Psoas muscle (tissue), 8 donors: ENCODE data around the gene GJD4. TPM values are rescaled to one million over a fixed set of nuclear protein-coding genes. Genes with fewer than 3 reads are reported as not detected.
A peak's percentile ranks its signal among the peaks of the same experiment; 100 is the strongest.

Experiments used
- ATAC-seq, 4 donors: fragments of 200-7000 bp; cut with Tn5 transposase; one replicate each; pipeline ENCODE4 v1.9.1; 2020; ENCODE audit warnings: moderate library complexity in 3 of 4, mild to moderate bottlenecking in 2 of 4
- DNase-seq, 2 donors: peaks; one replicate each; pipeline ENCODE4 v3.0.0-alpha.2; 2020
- H3K27ac ChIP-seq: fragments of 200-600 bp; one replicate; pipeline ENCODE4 v1.8.0; 2022
- H3K27me3 ChIP-seq, 3 donors: fragments of 200-600 bp in 1 of 3; one replicate each; pipeline versions ENCODE4 v1.6.1 to v1.8.0; 2013 to 2022; ENCODE audit warnings: low read length in 2 of 3, mild to moderate bottlenecking in 2 of 3, moderate library complexity in 1 of 3; ENCODE audit not compliant: insufficient read depth in 3 of 3
- H3K36me3 ChIP-seq, 2 donors: fragments of 200-600 bp in 1 of 2; one replicate each; pipeline versions ENCODE4 v1.6.1 to v1.8.0; 2013 to 2022; ENCODE audit warnings: low read depth in 1 of 2, mild to moderate bottlenecking in 1 of 2, moderate library complexity in 1 of 2; ENCODE audit not compliant: insufficient read depth in 1 of 2
- H3K4me1 ChIP-seq: fragments of 200-600 bp; one replicate; pipeline ENCODE4 v1.8.0; 2022
- H3K4me3 ChIP-seq: fragments of 200-600 bp; one replicate; pipeline ENCODE4 v1.8.0; 2022; ENCODE audit warnings: mild to moderate bottlenecking
- H3K9me3 ChIP-seq: fragments of 200-600 bp; one replicate; pipeline ENCODE4 v1.8.0; 2022
- CTCF ChIP-seq: fragments of 200-600 bp; IDR thresholded peaks from one replicate; pipeline ENCODE4 v1.8.0; 2022; ENCODE audit warnings: antibody characterized with exemption
- WGBS, 3 donors: extraction: QIAGEN DNeasy Blood & Tissue Kit; methylation state at CpG; one replicate each; pipeline versions ENCODE4 v1.1.6 to v1.1.7; 2013; 5-methylcytosine and 5-hydroxymethylcytosine counted together
- intact Hi-C, 2 donors: fragments of 100-400 bp; cut with DNase I; formaldehyde crosslinking; loops; one replicate each; pipeline versions ENCODE4 v1.11.0 to v1.14.2; 2022
- polyA plus RNA-seq, 3 donors: library from polyadenylated mRNA; stranded (reverse); fragments of 200-250 nt; gene quantifications; one replicate each; pipeline ENCODE4 v1.2.3, GENCODE V29; 2013
- total RNA-seq, 4 donors: library from RNA; stranded (reverse); fragmentation: NEBNext Ultra II Directional in 2 of 4; extraction: Animal tissue kit (Norgen Biotek cat#: 25700) in 2 of 4; gene quantifications; one replicate each; pipeline versions ENCODE4 v1.2.1 to v1.2.4, GENCODE V29; 2021 to 2023
- donor health status: healthy with polysubstance abuse.
- donor health status: DM: no; HTN: no; CAD: no; lungs with moderate emphysema.
- donor health status: Bipolar disorder and iron deficiency.
- donor health status: healthy.
- donor health status: DM: yes; HTN: yes; CAD: no.
- donor health status: DM: no; HTN: no; CAD: no.
- donor health status: DM: no; HTN: no; CAD: no.
- donor health status: DM: yes; HTN: yes; CAD: no.

The GJD4 gene
- total and polyA plus RNA-seq, 7 donors, result 0.03 TPM; not detected in 6

GRCh38 chr10:35607475-35608327 lies 2.6 kb downstream of the GJD4 start:
- no peaks in the 10 kb centered on the region for H3K9me3 ChIP-seq
- peak overlapping the region; percentile 63 for H3K4me3 ChIP-seq
- H3K36me3 ChIP-seq, result no peaks in the 10 kb centered on the region
- peaks cover 0 to 68% (median 18%) of the 10 kb centered on the region in 3 donors for H3K27me3 ChIP-seq
- intact Hi-C loops, result no loop called here
- H3K27ac ChIP-seq, result no peak overlapping the region
- 11 to 20% (median 15%) methylated on average over 73 to 78 of the region's 78 CpGs for WGBS, 3 donors
- TF ChIP-seq CTCF, result no peak
- ATAC-seq, result peak in 1 of 4 donors; percentile 17
- DNase-seq, result peak in 1 of 2 donors; percentile 15
- H3K4me1 ChIP-seq, result peaks cover 10% of the 10 kb centered on the region

- Histone ChIP-seq H3K36me3 (no peaks in the 10 kb centered on the region), H3K4me1 (peaks cover 10% of the 10 kb centered on the region), H3K27ac (no peak overlapping the region), H3K4me3 (peak overlapping the region; percentile 63), H3K27me3 (peaks cover 0 to 65% (median 18%) of the 10 kb centered on the region in 3 donors), H3K9me3 (no peaks in the 10 kb centered on the region)
- no peak for DNase-seq
- WGBS, 3 donors, result 66 to 74% (median 73%) methylated on average over 16 of the region's 16 CpGs
- ATAC-seq, result no peak
- intact Hi-C loops, result no loop called here
- TF ChIP-seq CTCF, result no peak
These were observed 3.2 kb downstream of the GJD4 start for GRCh38 chr10:35608328-35608672.

GRCh38 chr10:35611750-35612149 lies 6.6 kb downstream of the GJD4 start:
- Histone ChIP-seq H3K4me1 (peaks cover 10% of the 10 kb centered on the region), H3K4me3 (no peak overlapping the region), H3K27ac (no peak overlapping the region), H3K9me3 (no peaks in the 10 kb centered on the region), H3K36me3 (no peaks in the 10 kb centered on the region), H3K27me3 (peaks cover 0 to 41% (median 18%) of the 10 kb centered on the region in 3 donors)
- 80 to 88% (median 82%) methylated on average over 6 of the region's 6 CpGs for WGBS, 3 donors
- DNase-seq (no peak), ATAC-seq (no peak)
- no peak for TF ChIP-seq CTCF
- intact Hi-C loops, result no loop called here

GRCh38 chr10:35612385-35613106 lies 7.4 kb downstream of the GJD4 start:
- peaks cover 0 to 33% (median 14%) of the 10 kb centered on the region in 3 donors for H3K27me3 ChIP-seq
- no peak overlapping the region for H3K27ac ChIP-seq
- no peak for DNase-seq
- H3K36me3 ChIP-seq, result no peaks in the 10 kb centered on the region
- intact Hi-C loops, result no loop called here
- TF ChIP-seq CTCF, result no peak
- peaks cover 9% of the 10 kb centered on the region for H3K4me1 ChIP-seq
- H3K9me3 ChIP-seq, result no peaks in the 10 kb centered on the region
- WGBS, 3 donors, result 50 to 52% (median 51%) methylated on average over 6 of the region's 6 CpGs
- H3K4me3 ChIP-seq, result no peak overlapping the region
- ATAC-seq, result no peak
